Neural cell (in vitro differentiated cells): ENCODE results near the gene ADAMTS2. TPM values are rescaled to one million over a fixed set of nuclear protein-coding genes. Genes with fewer than 3 reads are reported as not detected.

Experiments
- H2AFZ ChIP-seq: fragments of 200-600, 300-800 bp; sonication (generic), shearing (Covaris generic); 2 replicates; pipeline ENCODE4 v1.6.0; 2014; ENCODE audit warnings: low read depth, mild to moderate bottlenecking, antibody characterized with exemption, low read length, moderate library complexity
- H3F3A ChIP-seq: fragments of 200-600 bp; shearing (Covaris generic); 2 replicates; pipeline ENCODE4 v1.6.1; 2016; ENCODE audit warnings: mild to moderate bottlenecking, moderate library complexity, mixed read lengths, antibody characterized with exemption, low read length; ENCODE audit not compliant: insufficient read depth, poor library complexity, severe bottlenecking
- H3K27ac ChIP-seq: fragments of 200-600, 300-800 bp; sonication (generic), shearing (Covaris generic); 2 replicates; pipeline ENCODE4 v1.5.1; 2014; ENCODE audit warnings: mild to moderate bottlenecking, low read length, moderate library complexity
- H3K27me3 ChIP-seq: fragments of 300-800, 200-600 bp; sonication (generic), shearing (Covaris generic); 2 replicates; pipeline ENCODE4 v1.6.0; 2014; ENCODE audit warnings: mild to moderate bottlenecking, low read depth, low read length, moderate library complexity; ENCODE audit not compliant: insufficient read depth
- H3K36me3 ChIP-seq: fragments of 300-800, 200-600 bp; sonication (generic), shearing (Covaris generic); 2 replicates; pipeline ENCODE4 v1.5.1; 2014; ENCODE audit warnings: mild to moderate bottlenecking, antibody characterized with exemption, low read length, moderate library complexity; ENCODE audit not compliant: insufficient read depth
- H3K4me2 ChIP-seq: fragments of 300-800, 200-600 bp; sonication (generic), shearing (Covaris generic); 2 replicates; pipeline ENCODE4 v1.6.0; 2014; ENCODE audit warnings: mild to moderate bottlenecking, low read length
- H3K4me3 ChIP-seq: fragments of 300-800, 200-600 bp; sonication (generic), shearing (Covaris generic); 2 replicates; pipeline ENCODE4 v1.5.1; 2014; ENCODE audit warnings: mild to moderate bottlenecking, low read length, moderate library complexity
- H3K79me2 ChIP-seq: fragments of 200-600 bp; shearing (Covaris generic); replicated peaks from 2 replicates; pipeline ENCODE4 v1.6.0; 2014; ENCODE audit warnings: mild to moderate bottlenecking, low read length, moderate library complexity; ENCODE audit not compliant: insufficient read depth
- H3K9ac ChIP-seq: fragments of 300-800, 200-600 bp; sonication (generic), shearing (Covaris generic); 2 replicates; pipeline ENCODE4 v1.6.1; 2016; ENCODE audit warnings: mild to moderate bottlenecking, low read length, mixed read lengths
- H3K9me2 ChIP-seq: fragments of 200-600 bp; shearing (Covaris generic); 2 replicates; pipeline ENCODE4 v1.6.1; 2016; ENCODE audit warnings: mild to moderate bottlenecking, low read length, mixed read lengths; ENCODE audit not compliant: insufficient read depth
- H3K9me3 ChIP-seq: fragments of 200-600, 300-800 bp; sonication (generic), shearing (Covaris generic); 2 replicates; pipeline ENCODE4 v1.6.1; 2016; ENCODE audit warnings: mild to moderate bottlenecking, mixed run types, low read length, moderate library complexity, mixed read lengths
- H4K20me1 ChIP-seq: fragments of 200-600 bp; shearing (Covaris generic); 2 replicates; pipeline ENCODE4 v1.6.1; 2016; ENCODE audit warnings: mild to moderate bottlenecking, mixed run types; ENCODE audit not compliant: insufficient read depth
- CTCF ChIP-seq: fragments of 450-650 bp; IDR thresholded peaks from 2 replicates; pipeline ENCODE4 v1.5.1; 2014; ENCODE audit warnings: antibody characterized with exemption, mild to moderate bottlenecking, moderate library complexity; ENCODE audit not compliant: poor library complexity, severe bottlenecking
- EP300 ChIP-seq: fragments of 450-650 bp; conservative IDR thresholded peaks from 2 replicates; pipeline ENCODE4 v1.6.1; 2014; ENCODE audit warnings: antibody characterized with exemption, mild to moderate bottlenecking, moderate library complexity; ENCODE audit not compliant: poor library complexity, severe bottlenecking
- EZH2 ChIP-seq: fragments of 200-600, 300-800 bp; shearing (Covaris generic), sonication (generic); IDR thresholded peaks from 2 replicates; pipeline ENCODE4 v1.6.1; 2014; ENCODE audit warnings: antibody characterized with exemption, low read length, borderline replicate concordance, mild to moderate bottlenecking; ENCODE audit not compliant: insufficient read depth, poor library complexity, severe bottlenecking
- POLR2AphosphoS5 ChIP-seq: IDR thresholded peaks from 2 replicates; pipeline ENCODE4 v1.6.1; 2012
- RAD21 ChIP-seq: fragments of 450-650 bp; conservative IDR thresholded peaks from 2 replicates; pipeline ENCODE4 v1.6.1; 2014; ENCODE audit warnings: antibody characterized with exemption, mild to moderate bottlenecking, moderate library complexity
- REST ChIP-seq: IDR thresholded peaks from 2 replicates; pipeline ENCODE4 v1.6.1; 2012; ENCODE audit warnings: borderline replicate concordance
- TAF1 ChIP-seq: IDR thresholded peaks from 2 replicates; pipeline ENCODE4 v1.6.1; 2012; ENCODE audit warnings: low read depth
- polyA plus RNA-seq: library from polyadenylated mRNA; depleted of rRNA; stranded (reverse); fragments of >200 nt; gene quantifications from 2 replicates; pipeline ENCODE4 v1.2.3, GENCODE V29; 2014

ADAMTS2 gene
- polyA plus RNA-seq, 1 donor from 2014 or later: 0.61 TPM

- TF ChIP-seq TAF1 (no peak), RAD21 (no peak), REST (no peak), CTCF (no peak), POLR2AphosphoS5 (no peak), EP300 (no peak)
- no peak overlapping the region for H3K4me3 ChIP-seq
- H3K36me3 ChIP-seq: no peaks in the 10 kb centered on the region
- no peaks in the 10 kb centered on the region for H3K79me2 ChIP-seq
- no peak overlapping the region for H3K27ac ChIP-seq
- H3K9me3 ChIP-seq: no peaks in the 10 kb centered on the region
- no peak overlapping the region for H3K4me2 ChIP-seq
- H4K20me1 ChIP-seq: no peaks in the 10 kb centered on the region
- H3K27me3 ChIP-seq: no peaks in the 10 kb centered on the region
- no peak overlapping the region for H3K9ac ChIP-seq
- no peaks in the 10 kb centered on the region for H3K9me2 ChIP-seq
- no peak overlapping the region for H2AFZ ChIP-seq
- H3F3A ChIP-seq: no peaks in the 10 kb centered on the region
These were observed 111.2 kb downstream of the ADAMTS2 start for GRCh38 chr5:179233909-179234562.

- Histone ChIP-seq H3K4me2 (no peak overlapping the region), H3K9me3 (no peaks in the 10 kb centered on the region), H3K27ac (no peak overlapping the region), H3F3A (no peaks in the 10 kb centered on the region), H3K4me3 (no peak overlapping the region), H3K36me3 (no peaks in the 10 kb centered on the region), H4K20me1 (no peaks in the 10 kb centered on the region), H3K9ac (no peak overlapping the region), H3K27me3 (no peaks in the 10 kb centered on the region), H2AFZ (no peak overlapping the region), H3K9me2 (no peaks in the 10 kb centered on the region), H3K79me2 (no peaks in the 10 kb centered on the region)
- TF ChIP-seq REST (no peak), EZH2 (no peak)
These were observed 113.0 kb downstream of the ADAMTS2 start for GRCh38 chr5:179232091-179232735.
